Umbilical cord (tissue), 2 donors: Measurements from ENCODE around the gene AACS. TPM values are rescaled to one million over a fixed set of nuclear protein-coding genes. Genes with fewer than 3 reads are reported as not detected.
A peak's percentile ranks its signal among the peaks of the same experiment; 100 is the strongest.
"Not testable (repeated sequence)": the region's sequence is repeated elsewhere in the genome, so short reads cannot be mapped to it uniquely, and the experiment has no call there.

Experiments
- DNase-seq: peaks from one replicate; pipeline ENCODE4 v3.0.0-alpha.2; 2015; ENCODE audit warnings: low spot score
- total RNA-seq: library from RNA; depleted of rRNA; stranded (reverse); fragments of >200 nt; gene quantifications from one replicate; pipeline ENCODE4 v1.2.3, GENCODE V29; 2014; ENCODE audit warnings: low replicate concordance; ENCODE audit not compliant: insufficient read depth

Gene AACS
- 19.7 TPM for total RNA-seq

GRCh38 chr12:125065021-125065918, at the start of gene AACS:
Gene AACS, plus strand, starts transcription at chr12:125065435. Its CDS starts 150 bp downstream, at chr12:125065585.
- DNase-seq, result peak; percentile 75

DNA sequence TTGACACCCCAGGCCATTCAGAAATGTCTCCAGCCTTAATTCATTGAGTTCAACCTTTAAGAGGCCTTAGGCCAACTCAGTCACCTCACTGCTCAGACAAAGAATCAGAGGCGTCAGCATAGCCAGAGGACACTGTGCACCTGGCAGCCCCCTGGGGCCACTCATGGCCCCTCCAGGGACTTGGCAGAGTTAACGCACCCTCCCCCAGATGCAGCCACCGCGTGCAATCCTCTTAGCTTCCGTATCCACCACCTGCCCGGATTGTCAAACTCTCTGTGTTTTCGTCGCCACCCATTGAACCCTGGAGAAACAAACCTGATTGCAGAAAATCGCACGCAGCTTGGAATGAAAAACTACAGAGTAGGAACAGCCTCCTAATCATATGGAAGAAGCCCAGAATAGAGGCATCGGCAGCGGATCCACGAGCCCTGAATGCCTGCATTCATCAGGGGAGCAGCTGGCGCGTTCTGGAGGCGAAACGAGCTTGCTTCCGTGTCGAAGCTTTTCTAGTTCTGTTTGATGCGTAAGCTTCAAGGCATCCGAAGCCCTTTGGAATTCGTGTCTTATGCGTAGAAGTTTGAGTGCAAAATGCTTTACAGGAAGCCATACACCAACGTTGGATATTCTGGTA, 49.4 kb upstream of the AACS start:
- DNase-seq, result no peak

- DNase-seq, result no peak
Measured at GRCh38 chr12:125017801-125018200, 47.4 kb upstream of the AACS start.

DNA sequence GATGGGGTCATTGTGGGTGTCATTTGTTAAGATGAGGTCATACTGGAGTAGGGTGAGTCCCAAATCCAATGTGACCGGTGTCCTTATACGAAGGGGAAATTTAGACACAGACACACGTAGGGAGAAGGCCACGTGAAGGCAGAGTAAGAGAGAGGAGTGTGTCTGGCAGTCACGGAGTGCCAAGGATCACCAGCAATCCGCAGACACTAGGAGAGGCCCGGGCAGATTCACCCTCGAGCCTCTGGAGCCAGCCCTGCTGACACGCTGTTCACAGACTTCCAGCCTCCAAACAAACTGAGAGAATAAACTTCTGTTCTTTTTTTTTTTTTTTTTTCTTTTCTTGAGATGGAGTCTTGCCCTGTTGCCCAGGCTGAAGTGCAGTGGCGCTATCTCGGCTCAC, 46.9 kb upstream of the AACS start:
- no peak for DNase-seq

GRCh38 chr12:125021096-125021495, 44.1 kb upstream of the AACS start:
- DNase-seq, result no peak

DNA sequence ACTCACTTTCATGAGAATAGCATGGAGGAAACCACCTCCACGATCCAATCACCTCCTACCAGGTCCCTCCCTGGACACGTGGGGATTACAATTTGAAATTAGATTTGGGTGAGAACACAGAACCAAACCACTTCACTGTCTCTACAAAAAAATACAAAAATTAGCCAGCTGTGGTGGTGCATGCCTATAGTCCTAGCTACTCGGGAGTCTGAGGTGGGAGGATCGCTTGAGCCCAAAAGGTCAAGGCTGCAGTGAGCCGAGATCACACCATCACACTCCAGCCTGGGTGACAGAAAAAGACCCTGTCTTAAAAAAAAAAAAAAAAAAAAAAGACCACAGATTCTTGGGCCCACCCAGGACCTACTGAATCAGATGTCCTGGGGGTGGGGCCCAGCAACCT, 43.5 kb upstream of the AACS start:
- no peak for DNase-seq

DNA sequence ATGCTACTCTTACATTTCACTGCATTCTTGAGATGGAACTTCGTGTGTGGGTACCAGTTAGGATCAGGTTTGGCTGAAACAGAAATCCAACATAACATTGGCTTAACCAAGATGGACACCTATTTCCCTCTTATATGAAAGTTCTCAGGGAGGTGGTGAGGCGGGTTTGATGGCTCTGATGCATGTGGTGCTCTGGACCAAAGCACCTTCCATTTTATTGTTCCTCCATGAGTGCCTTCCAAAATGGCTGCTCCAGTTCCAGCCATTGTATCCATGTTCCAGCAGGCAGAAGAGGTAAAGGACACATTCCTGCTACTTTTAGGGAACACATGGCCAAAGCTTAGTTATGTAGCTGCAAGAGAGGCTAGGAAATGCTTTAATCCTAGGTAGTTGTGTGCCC, 42.2 kb upstream of the AACS start:
- DNase-seq, result no peak

- DNase-seq, result no peak
Measured at GRCh38 chr12:125024949-125025563, 40.2 kb upstream of the AACS start.

DNA sequence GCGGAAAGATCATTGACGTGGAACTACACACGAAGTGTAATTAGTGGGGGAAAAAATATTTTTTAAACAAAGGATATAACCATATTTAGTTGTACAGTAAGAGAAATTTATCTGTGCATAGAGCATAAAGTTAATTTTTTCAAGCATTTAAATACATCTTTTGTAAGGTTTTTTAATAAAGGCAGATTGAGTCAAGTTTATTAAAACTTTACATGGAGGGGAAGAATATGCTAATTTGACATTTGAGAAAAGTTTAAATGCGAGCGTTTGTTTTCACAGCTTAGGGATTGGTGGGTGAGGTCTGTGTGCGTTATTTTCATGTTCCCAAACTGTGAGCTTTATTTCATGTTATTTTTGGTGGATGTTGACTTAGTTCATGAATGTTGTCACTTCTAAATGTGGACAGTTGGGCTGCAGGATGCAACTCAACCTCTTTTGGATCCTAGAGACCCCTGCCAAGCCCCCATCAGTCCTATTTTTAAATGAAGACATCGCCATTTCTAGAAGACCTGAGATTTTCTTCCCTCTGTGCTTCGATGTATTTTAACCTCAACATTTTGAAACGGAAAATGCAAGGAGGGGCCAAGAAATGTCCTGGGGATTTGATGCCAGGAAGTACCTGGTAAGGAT, 39.5 kb upstream of the AACS start:
- no peak for DNase-seq

- DNase-seq, result no peak
Measured at GRCh38 chr12:125028106-125028505, 37.1 kb upstream of the AACS start.

- DNase-seq, result no peak
Measured at GRCh38 chr12:125029761-125030358, 35.4 kb upstream of the AACS start.

DNA sequence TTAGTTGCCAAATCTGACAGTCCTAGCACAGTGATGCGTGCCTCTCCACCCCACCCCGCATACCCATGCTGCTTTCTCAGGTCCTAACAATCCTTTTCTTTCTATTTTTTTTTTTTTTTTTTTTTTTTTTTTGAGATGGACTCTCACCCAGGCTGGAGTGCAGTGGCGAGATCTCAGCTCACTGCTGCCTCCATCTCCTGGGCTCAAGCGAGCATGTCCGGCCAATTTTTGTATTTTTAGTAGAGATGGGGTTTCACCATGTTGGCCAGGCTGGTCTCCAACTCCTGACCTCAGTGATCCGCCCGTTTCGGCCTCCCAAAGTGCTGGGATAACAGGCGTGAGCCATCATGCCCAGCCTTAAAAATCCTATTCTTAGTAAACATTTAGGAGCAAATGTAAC, 33.8 kb upstream of the AACS start:
- not testable (repeated sequence) for DNase-seq

- no peak for DNase-seq
Measured at GRCh38 chr12:125032466-125033152, 32.6 kb upstream of the AACS start.

GRCh38 chr12:125033288-125033687, 31.9 kb upstream of the AACS start:
- no peak for DNase-seq

DNA sequence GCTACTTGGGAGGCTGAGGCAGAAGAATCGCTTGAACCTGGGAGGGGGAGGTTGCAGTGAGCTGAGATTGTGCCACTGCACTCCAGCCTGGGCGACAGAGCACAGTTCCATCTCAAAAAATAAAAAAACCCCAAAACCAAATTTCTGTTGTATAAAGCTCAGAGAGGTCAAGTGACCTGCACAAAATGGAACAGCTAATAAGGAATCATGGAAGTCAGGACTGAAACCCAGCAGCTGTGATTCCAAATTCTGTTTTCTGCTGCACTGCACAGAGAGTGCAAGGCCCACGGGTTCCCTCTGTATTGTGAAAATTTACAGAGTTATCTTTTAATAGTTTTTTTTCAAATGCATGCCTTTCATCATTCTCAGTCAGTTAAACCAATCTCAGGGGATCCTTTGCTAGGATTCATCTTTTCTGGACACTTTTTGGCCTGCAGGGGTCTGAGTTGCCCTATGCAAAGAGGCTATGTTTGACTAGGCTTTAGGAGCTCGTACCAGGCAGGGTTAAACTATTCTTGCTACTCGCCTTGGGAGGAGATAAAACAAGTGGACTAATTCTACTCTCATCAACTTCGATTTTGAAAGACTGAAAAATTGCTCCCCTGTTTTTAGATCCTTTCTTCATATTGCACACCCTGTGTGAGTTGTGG, 26.1 kb upstream of the AACS start:
- no peak for DNase-seq

DNA sequence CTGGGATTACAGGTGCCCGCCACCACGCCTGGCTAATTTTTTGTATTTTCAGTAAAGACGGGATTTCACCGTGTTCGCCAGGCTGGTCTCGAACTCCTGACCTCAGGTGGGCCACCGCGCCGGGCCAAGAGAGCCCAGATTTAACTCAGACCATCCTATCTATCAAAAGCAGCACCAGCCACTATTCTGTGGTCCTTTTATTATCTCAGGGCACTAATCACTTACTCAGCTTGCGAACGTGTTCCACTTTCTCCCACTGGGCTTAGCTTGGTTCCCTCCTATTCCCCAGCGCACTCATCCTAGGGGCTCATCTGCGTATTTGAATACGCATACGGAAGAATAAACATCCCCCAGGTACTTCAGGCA, 16.2 kb upstream of the AACS start:
- no peak for DNase-seq

DNA sequence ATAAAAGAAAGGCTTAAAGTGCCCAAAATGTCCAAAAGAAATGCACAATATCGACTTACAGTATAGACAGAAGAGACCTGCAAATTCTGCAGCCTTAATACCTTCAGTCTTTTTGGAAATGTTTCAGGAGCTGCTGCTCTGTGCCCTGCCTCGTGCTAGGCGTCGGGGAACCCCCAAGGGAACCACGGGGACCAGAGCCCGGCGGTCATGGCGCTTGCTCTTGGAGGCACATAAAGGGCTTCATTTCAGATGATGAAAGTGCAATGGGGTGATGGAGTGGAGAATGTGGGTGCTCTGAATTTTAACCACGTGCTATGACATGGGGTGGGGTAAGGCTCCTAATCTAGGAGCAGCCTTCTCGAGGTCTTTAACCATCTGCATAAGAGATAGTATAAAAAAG, 14.8 kb upstream of the AACS start:
- DNase-seq, result no peak

DNA sequence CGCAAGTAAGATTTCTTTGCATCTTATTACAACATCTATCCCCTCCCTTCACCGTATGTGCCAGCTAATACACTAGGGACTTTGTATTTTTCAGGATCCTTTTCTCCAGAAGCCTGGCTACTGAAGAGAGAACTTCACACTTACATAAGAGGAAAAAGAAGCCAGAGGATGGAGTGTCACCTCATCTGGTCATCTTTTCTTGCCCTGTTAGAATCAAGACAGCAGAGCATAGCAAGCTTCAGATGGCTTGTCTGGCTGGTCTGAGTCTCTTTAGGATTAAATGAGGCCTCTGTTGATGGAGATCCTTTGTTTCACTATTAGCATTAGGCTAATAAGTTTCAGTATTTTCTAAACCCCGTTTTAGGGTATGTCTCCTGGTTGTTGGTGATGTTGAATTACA, 14.4 kb upstream of the AACS start:
- DNase-seq, result no peak

DNA sequence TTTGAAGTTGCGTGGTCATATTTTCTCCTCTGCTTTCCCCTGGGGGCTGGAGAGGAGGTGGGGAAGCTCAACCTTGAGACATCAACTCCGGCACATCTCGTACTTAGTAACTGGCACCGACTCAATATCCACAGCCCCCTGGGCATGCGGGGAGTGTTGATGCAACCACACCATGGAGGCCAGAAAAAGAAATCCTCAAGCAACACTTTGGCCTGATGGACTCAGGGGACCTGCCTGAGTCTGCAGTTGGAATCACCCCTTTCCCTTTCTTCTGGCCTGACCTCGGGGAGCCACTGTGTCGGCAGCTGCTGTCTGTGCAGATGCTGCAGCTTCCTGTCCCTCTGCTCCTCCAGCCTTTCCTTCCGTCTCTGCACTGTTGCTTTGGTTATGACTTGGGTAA, 11.4 kb upstream of the AACS start:
- no peak for DNase-seq

DNA sequence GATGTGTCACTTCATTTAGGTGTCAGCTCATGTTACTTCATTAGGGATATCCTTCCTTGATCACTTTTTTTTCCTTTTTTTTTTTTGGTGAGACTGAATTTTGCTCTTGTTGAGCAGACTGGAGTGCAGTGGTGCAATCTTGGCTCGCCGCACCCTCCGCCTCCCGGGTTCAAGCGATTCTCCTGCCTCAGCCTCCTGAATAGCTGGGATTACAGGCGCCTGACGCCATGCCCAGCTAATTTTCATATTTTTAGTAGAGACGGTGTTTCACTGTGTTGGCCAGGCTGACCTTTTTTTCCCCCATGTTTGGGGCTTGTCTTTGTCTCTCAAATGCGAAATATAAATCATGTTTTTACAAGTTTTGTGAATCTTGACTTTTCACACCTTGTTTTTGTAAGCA, 9.6 kb upstream of the AACS start:
- no peak for DNase-seq

- DNase-seq, result no peak
Measured at GRCh38 chr12:125056306-125056705, 8.9 kb upstream of the AACS start.
